GM18873 (cell line): ENCODE data around the gene SLC5A10.
"Not testable (repeated sequence)": the region's sequence is repeated elsewhere in the genome, so short reads cannot be mapped to it uniquely, and the experiment has no call there.

Experiments
- ATAC-seq: cut with Tn5 transposase; IDR thresholded peaks from one replicate; pipeline ENCODE4 v1.9.1; 2021; ENCODE audit warnings: mild to moderate bottlenecking, moderate library complexity, moderate number of reproducible peaks; ENCODE audit not compliant: unreplicated experiment, low FRiP score

SLC5A10 gene

DNA sequence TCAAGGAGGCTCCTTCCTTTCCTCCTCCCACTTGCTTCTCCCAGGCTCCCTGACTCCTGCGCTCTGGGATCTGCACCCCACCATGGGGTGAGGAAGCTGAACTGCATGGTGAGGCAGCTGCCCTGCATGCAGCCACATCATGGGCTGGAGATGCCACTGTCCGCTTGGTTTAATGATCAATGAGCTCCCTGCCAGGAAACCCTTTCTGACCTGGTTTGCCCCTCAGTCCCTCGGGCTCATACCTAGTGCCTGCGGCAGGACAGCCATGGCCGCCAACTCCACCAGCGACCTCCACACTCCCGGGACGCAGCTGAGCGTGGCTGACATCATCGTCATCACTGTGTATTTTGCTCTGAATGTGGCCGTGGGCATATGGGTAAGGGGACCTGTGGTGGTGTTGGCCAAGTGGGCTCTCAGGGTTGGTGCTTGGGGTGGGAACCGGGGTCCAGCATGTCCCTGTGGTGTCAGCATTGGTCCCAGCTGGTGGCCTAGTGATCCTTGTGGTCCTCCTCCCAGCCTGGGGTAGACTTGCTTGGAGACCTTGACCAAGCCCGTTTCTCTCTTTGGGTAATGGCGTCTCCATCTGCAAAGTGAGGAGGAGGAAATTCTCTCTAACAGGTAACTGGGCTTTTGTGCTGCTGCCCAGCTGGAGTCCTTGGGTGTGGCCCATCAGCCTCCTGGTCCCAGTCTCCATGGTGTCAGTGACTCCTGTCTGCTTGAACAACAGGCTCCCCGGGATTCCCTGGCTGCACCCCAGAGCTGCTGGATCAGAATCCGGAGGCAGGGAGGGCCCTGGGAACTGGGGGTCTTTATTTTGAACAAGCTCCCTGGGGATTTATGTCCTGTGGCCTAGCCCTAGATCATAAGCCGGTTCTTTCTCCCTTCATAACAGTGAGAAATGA, at the start of gene SLC5A10:
Gene SLC5A10 (plus strand): TSS at position 225 of the 902 bp plus-strand sequence. CDS start 41 bp downstream, at position 266.
- ATAC-seq = no peak

GRCh38 chr17:18904482-18904881, 47.5 kb upstream of the SLC5A10 start:
- no peak for ATAC-seq

GRCh38 chr17:18905226-18905625, 46.7 kb upstream of the SLC5A10 start:
- ATAC-seq = no peak

DNA sequence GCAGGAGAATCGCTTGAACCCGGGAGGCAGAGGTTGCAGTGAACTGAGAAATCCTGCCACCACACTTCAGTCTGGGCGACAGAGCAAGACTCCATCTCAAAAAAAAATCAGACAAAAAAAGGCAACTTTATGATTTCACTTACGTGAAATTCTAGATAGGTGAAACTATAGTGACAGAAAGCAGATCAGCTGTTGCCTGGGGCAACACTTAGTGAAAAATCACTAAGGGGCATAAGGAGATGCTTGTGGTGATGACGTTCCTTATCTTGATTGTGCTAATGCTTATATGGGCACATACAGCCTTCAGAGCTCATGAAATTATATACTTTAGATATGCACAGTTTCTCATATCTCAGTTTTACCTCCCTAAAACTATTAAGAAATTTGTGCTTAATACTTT, 41.6 kb upstream of the SLC5A10 start:
- no peak for ATAC-seq

DNA sequence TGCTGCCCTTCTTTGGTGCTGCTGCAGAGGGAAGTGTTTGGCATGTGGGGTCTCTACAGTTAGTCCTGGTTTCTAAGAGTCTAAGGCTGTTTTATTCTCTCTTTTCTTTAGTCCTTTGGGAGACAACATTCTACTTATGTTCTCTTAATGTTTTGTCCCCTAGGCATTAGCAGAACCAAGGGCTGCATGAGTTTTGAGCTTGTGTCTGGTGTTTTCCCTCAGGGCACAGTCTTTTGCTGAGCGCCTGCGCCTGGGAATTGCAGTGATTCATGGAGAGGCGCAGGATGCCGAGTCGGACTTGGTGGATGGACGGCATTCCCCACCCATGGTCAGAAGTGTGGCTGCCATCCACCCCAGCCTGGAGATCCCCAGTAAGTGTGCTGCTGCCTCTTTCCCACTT, 41.1 kb upstream of the SLC5A10 start:
- ATAC-seq = no peak

DNA sequence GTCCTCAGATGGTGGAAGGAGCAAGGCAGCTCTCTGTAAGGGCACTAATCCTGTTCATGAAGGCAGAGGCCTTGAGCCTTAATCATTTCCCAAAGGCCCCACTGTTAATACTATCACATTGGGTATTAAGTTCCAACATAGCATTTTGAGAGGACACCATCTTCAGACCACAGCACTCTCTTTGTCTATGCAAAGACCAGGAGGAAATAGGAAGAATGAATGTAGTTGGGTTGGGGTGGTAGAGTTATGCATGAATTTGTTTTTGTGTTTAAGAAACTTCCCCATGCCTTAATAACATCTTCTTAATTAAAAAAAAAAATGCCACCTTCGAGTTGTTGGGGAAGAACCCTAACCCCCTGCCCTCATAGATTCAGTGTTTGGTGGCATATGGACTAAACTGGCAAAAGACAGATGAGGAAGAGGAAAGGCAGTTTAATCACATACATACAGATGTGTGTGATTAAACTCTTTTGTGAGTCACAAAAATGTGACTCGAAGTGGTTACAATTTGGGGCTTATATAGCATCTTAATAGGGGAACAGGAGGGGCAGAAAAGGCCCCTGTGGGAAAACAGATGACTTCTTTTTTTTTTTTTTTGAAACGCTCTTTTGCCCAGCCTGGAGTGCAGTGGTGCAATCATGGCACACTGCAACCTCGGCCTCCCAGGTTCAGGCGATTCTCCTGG, 35.0 kb upstream of the SLC5A10 start:
- no peak for ATAC-seq

DNA sequence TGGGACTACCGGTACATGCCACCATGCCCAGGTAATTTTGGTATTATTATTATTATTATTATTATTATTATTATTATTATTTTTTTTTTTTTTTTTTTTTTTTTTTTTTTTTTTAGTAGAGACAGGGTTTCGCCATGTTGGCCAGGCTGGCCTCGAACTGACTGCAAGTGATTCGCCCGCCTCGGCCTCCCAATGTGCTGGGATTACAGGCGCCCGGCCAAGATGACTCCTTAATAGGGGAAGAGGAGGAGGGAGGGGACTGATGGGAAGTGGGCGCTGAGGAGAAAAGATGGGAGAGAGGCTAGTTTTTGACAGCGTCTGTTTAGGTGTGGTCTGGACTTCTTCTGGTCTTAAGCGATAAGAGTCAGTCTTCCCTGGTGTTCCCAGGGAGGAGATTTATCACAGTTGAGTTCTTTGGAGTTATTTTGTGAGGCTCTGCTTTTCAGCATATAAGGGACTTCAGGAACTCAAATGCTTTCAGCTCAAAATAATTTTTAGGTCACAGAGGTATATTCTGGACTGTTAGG, 34.4 kb upstream of the SLC5A10 start:
- no peak for ATAC-seq

DNA sequence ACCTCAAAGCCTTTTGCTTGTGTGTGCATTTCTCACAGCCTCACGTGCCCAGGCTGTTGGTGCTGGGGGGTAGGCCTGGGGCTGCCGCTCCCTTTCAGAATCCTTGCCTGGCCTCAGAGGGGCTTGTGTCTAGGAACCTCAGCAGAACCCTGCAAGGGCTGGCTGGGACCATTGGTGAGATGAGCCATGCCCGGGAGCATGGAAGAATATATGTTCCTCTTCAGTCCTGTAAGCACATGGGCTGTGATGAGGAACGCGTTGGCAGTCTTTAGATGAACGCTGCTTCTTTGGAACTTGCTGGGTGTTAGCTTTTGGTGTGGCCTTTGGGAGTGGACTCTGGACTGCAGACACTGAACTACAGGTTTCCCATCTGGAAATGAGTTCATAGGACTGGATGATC, 32.0 kb upstream of the SLC5A10 start:
- ATAC-seq = no peak

DNA sequence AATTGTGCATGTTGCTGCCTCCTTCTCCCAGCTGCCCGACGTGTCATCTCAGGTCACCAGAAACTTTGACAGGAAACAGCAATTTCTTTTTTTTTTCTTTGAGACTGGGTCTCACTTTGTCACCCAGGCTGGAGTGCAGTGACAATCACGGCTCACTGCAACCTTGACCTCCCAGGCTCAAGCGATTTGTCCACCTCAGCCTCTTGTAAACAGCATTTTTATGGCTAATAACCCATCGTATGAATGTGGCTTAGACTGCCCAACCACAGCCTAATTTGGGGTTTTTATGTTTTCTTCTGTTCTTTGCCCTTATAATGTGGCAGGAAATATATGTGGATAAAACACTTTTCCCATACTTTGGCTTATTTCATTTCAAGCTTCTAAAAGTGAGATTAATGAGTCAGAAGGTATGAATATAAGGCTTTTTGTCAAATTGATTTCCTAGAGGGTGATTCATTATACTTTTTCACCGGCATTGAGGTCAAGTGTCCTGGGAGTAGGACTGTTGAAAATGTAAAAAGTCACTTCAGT, 31.0 kb upstream of the SLC5A10 start:
- ATAC-seq = no peak

- no peak for ATAC-seq
Measured at GRCh38 chr17:18921485-18921884, 30.5 kb upstream of the SLC5A10 start.

- peak; percentile 55 for ATAC-seq
Measured at GRCh38 chr17:18921912-18922451, 30.0 kb upstream of the SLC5A10 start.

DNA sequence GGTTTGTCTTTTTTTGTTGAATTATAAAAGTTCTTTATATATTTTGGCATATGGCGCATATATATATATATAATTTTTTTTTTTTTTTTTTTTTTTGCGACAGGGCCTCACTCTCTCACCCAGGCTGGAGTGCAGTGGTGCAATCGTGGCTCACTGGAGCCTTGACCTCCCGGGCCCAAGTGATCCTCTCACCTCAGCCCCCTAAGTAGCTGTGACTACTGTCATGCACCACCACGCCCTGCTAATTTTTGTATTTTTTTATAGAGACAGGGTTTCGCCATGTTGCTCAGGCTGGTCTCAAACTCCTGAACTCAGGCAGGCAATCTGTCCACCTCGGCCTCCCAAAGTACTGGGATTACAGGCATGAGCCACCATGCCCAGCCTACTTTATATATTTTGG, 29.4 kb upstream of the SLC5A10 start:
- not testable (repeated sequence) for ATAC-seq

GRCh38 chr17:18925187-18925586, 26.8 kb upstream of the SLC5A10 start:
- ATAC-seq = no peak

DNA sequence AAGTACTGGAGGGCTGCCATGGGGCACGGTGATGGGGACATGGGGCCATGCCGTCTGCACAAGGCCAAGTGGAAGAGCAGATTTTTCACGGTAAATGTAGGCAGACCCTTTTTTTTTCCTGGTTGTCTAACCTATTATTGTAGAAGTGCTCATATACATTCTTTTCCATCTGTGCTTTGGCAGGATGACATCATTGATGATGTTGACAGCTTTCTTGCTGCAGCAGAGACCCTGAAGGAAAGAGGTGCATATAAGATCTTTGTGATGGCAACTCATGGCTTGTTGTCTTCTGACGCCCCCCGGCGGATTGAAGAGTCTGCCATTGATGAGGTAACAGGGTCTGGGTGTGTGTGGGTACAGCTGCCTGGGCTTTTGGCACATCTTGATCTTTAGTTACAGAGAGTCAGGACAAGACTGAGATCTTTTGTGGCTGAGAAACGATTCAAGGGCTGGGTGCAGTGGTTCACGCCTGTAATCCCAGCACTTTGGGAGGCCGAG, 23.3 kb upstream of the SLC5A10 start:
- no peak for ATAC-seq

GRCh38 chr17:18932360-18933055, 19.5 kb upstream of the SLC5A10 start:
- no peak for ATAC-seq

DNA sequence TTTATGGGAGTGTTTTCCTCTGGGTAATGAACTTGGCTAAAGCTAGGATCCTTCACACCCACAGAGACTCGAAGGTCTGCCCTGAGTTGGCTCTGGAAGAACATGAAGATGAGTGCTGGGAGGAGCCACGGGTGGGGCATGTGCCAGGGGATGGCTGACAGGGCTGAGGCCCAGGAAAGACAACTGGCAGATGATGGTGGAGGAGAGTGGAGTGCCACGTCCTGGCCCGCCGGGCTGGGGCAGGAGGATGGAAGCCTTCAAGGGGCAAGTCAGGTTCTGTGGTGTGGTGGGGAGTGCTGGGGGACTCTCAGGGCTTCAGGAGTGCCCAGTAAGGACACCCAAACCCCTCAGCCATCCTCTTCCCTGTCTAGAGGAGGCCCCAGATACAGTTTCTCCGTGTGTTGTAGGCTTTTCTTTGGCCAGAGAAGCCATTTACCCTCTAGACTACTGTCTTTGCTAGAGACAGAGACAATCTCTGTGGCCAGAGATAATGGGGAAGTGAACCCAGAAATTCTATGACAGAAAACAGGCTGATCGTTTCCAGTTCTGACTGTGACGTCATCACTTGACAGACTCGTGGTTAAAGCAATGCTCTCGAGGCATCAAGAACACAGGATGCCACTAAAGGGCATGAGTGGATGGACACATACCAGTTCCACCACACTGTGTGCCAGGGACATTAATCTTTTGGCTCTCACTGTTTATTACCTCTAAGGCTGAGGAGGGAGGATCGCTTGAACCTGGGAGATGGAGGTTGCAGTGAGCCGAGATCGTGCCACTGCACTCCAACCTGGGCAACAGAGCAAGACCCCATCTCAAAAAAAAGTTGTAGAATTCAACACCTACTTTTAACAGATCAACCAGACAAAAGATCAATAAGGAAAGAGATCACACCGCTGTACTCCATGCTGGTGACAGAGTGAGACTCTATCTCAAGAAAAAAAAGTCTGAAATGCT, 18.6 kb upstream of the SLC5A10 start:
- no peak for ATAC-seq

DNA sequence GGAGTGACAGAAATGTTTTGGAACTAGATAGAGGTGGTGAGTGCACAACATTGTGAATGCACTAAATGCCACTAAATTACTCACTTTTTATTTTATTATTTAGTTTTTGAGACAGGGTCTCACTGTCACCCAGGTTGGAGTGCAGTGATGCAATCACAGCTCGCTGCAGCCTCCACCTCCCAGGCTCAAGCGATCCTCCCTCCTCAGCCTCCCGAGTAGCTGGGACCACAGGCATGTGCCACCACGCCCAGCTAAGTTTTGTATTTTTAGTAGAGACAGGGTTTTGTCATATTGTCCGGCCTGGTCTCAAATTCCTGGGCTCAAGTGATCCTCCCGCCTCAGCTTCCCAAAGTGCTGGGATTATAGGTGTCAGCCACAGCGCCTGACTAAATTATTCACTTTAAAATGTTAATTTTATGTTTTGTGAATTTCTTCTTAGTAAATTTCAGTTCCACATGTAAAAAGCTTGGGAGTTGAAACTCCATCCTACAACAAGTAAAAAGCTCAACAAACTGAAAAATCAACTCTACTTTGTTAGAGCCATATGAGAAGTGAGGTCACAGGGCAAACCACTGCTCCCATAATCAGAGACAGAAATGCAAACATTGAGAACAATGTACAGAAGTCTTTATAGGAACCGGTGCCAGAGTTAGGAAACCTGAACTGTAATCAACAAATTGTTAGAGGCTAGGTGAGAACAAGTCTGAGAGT, 13.8 kb upstream of the SLC5A10 start:
- ATAC-seq = no peak

GRCh38 chr17:18938692-18939023, 13.3 kb upstream of the SLC5A10 start:
- ATAC-seq = no peak

GRCh38 chr17:18944646-18945045, 7.3 kb upstream of the SLC5A10 start:
- no peak for ATAC-seq
